GM23338 (cell line): ENCODE data around the gene ETFA.

Experiments
- CREB1 ChIP-seq: fragments of 250-450 bp; sonication (Bioruptor Pico); IDR thresholded peaks from 2 replicates; pipeline ENCODE4 v1.5.0; 2020; ENCODE audit warnings: low read depth, mild to moderate bottlenecking, moderate library complexity
- ETS1 ChIP-seq: IDR thresholded peaks from 2 replicates; pipeline ENCODE4 v1.6.1; 2016; ENCODE audit warnings: antibody characterized with exemption
- EZH2 ChIP-seq: fragments of 200-600 bp; sonication (generic); IDR thresholded peaks from one replicate; pipeline ENCODE4 v1.8.0; 2017; ENCODE audit warnings: antibody characterized with exemption, mild to moderate bottlenecking, low read depth; ENCODE audit not compliant: unreplicated experiment
- EZH2phosphoT487 ChIP-seq: fragments of 200-600 bp; sonication (generic); IDR thresholded peaks from one replicate; pipeline ENCODE4 v1.8.1; 2018; ENCODE audit warnings: antibody characterized with exemption; ENCODE audit not compliant: unreplicated experiment
- JUNB ChIP-seq: IDR thresholded peaks from one replicate; pipeline ENCODE4 v1.6.1; 2016; ENCODE audit warnings: antibody characterized with exemption; ENCODE audit not compliant: unreplicated experiment
- NANOG ChIP-seq: IDR thresholded peaks from 2 replicates; pipeline ENCODE4 v1.6.1; 2016; ENCODE audit warnings: antibody characterized with exemption, borderline replicate concordance
- POLR2AphosphoS5 ChIP-seq: IDR thresholded peaks from 2 replicates; pipeline ENCODE4 v1.6.1; 2016; ENCODE audit warnings: antibody characterized with exemption, low read depth
- TF ChIP-seq, protein P1 (sequence below), 2 experiments: fragments of 200-600 bp in 1 of 2; sonication (generic) in 1 of 2; conservative IDR thresholded peaks; 2 replicates each; pipeline versions ENCODE4 v1.5.1 to v1.6.1; 2016 to 2017; ENCODE audit warnings: antibody characterized with exemption in 2 of 2, low read depth in 2 of 2, mild to moderate bottlenecking in 2 of 2, moderate library complexity in 1 of 2
- TF ChIP-seq, protein P2 (sequence below): IDR thresholded peaks from one replicate; pipeline ENCODE4 v1.6.1; 2018; ENCODE audit warnings: antibody characterized with exemption; ENCODE audit not compliant: unreplicated experiment
- TF ChIP-seq, protein P3 (sequence below): fragments of 250-450 bp; sonication (Bioruptor Pico); IDR thresholded peaks from 2 replicates; pipeline ENCODE4 v1.5.0; 2020; ENCODE audit warnings: mild to moderate bottlenecking, moderate library complexity

DNA sequence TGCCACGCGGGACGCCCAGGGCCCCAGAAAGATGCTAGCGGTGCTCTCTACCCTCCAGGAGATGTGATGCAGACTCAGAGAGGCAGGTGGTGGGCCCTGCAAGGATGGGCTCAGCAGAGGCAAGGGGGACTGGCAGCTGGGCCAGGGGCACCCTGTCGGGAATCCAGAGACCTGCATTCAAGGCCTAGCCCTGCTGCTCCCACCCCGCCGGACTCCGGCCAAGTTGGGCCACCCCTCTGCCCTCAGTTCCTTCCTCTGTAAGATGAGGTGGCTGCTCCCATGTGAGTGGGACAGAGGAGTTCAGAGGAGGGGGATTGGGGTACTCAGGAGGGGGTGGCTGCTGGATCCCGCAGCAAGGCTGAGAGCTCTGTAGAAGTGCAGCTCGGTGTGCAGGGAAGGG is 135.2 kb downstream of the ETFA start:
- TF ChIP-seq, protein P1, sequence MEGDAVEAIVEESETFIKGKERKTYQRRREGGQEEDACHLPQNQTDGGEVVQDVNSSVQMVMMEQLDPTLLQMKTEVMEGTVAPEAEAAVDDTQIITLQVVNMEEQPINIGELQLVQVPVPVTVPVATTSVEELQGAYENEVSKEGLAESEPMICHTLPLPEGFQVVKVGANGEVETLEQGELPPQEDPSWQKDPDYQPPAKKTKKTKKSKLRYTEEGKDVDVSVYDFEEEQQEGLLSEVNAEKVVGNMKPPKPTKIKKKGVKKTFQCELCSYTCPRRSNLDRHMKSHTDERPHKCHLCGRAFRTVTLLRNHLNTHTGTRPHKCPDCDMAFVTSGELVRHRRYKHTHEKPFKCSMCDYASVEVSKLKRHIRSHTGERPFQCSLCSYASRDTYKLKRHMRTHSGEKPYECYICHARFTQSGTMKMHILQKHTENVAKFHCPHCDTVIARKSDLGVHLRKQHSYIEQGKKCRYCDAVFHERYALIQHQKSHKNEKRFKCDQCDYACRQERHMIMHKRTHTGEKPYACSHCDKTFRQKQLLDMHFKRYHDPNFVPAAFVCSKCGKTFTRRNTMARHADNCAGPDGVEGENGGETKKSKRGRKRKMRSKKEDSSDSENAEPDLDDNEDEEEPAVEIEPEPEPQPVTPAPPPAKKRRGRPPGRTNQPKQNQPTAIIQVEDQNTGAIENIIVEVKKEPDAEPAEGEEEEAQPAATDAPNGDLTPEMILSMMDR (conservative IDR thresholded peaks at IDR 0.05; ENCODE audit: low read depth in 2 of 2): no peak
- TF ChIP-seq EZH2phosphoT487 (no peak), POLR2AphosphoS5 (no peak), EZH2 (no peak), CREB1 (CRISPR knock-in tag) (no peak), JUNB (no peak), ETS1 (no peak), NANOG (no peak)
- TF ChIP-seq, protein P2, sequence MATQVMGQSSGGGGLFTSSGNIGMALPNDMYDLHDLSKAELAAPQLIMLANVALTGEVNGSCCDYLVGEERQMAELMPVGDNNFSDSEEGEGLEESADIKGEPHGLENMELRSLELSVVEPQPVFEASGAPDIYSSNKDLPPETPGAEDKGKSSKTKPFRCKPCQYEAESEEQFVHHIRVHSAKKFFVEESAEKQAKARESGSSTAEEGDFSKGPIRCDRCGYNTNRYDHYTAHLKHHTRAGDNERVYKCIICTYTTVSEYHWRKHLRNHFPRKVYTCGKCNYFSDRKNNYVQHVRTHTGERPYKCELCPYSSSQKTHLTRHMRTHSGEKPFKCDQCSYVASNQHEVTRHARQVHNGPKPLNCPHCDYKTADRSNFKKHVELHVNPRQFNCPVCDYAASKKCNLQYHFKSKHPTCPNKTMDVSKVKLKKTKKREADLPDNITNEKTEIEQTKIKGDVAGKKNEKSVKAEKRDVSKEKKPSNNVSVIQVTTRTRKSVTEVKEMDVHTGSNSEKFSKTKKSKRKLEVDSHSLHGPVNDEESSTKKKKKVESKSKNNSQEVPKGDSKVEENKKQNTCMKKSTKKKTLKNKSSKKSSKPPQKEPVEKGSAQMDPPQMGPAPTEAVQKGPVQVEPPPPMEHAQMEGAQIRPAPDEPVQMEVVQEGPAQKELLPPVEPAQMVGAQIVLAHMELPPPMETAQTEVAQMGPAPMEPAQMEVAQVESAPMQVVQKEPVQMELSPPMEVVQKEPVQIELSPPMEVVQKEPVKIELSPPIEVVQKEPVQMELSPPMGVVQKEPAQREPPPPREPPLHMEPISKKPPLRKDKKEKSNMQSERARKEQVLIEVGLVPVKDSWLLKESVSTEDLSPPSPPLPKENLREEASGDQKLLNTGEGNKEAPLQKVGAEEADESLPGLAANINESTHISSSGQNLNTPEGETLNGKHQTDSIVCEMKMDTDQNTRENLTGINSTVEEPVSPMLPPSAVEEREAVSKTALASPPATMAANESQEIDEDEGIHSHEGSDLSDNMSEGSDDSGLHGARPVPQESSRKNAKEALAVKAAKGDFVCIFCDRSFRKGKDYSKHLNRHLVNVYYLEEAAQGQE: no peak
- TF ChIP-seq, protein P3, sequence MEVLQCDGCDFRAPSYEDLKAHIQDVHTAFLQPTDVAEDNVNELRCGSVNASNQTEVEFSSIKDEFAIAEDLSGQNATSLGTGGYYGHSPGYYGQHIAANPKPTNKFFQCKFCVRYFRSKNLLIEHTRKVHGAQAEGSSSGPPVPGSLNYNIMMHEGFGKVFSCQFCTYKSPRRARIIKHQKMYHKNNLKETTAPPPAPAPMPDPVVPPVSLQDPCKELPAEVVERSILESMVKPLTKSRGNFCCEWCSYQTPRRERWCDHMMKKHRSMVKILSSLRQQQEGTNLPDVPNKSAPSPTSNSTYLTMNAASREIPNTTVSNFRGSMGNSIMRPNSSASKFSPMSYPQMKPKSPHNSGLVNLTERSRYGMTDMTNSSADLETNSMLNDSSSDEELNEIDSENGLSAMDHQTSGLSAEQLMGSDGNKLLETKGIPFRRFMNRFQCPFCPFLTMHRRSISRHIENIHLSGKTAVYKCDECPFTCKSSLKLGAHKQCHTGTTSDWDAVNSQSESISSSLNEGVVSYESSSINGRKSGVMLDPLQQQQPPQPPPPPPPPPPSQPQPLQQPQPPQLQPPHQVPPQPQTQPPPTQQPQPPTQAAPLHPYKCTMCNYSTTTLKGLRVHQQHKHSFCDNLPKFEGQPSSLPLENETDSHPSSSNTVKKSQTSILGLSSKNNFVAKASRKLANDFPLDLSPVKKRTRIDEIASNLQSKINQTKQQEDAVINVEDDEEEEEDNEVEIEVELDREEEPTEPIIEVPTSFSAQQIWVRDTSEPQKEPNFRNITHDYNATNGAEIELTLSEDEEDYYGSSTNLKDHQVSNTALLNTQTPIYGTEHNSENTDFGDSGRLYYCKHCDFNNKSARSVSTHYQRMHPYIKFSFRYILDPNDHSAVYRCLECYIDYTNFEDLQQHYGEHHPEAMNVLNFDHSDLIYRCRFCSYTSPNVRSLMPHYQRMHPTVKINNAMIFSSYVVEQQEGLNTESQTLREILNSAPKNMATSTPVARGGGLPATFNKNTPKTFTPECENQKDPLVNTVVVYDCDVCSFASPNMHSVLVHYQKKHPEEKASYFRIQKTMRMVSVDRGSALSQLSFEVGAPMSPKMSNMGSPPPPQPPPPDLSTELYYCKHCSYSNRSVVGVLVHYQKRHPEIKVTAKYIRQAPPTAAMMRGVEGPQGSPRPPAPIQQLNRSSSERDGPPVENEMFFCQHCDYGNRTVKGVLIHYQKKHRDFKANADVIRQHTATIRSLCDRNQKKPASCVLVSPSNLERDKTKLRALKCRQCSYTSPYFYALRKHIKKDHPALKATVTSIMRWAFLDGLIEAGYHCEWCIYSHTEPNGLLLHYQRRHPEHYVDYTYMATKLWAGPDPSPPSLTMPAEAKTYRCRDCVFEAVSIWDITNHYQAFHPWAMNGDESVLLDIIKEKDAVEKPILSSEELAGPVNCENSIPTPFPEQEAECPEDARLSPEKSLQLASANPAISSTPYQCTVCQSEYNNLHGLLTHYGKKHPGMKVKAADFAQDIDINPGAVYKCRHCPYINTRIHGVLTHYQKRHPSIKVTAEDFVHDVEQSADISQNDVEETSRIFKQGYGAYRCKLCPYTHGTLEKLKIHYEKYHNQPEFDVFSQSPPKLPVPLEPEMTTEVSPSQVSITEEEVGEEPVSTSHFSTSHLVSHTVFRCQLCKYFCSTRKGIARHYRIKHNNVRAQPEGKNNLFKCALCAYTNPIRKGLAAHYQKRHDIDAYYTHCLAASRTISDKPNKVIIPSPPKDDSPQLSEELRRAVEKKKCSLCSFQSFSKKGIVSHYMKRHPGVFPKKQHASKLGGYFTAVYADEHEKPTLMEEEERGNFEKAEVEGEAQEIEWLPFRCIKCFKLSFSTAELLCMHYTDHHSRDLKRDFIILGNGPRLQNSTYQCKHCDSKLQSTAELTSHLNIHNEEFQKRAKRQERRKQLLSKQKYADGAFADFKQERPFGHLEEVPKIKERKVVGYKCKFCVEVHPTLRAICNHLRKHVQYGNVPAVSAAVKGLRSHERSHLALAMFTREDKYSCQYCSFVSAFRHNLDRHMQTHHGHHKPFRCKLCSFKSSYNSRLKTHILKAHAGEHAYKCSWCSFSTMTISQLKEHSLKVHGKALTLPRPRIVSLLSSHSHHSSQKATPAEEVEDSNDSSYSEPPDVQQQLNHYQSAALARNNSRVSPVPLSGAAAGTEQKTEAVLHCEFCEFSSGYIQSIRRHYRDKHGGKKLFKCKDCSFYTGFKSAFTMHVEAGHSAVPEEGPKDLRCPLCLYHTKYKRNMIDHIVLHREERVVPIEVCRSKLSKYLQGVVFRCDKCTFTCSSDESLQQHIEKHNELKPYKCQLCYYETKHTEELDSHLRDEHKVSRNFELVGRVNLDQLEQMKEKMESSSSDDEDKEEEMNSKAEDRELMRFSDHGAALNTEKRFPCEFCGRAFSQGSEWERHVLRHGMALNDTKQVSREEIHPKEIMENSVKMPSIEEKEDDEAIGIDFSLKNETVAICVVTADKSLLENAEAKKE (CRISPR knock-in tag): no peak
